ENCODE measurements around the gene NELL1.

- TF ChIP-seq GATA3 (IDR thresholded peaks at IDR 0.05; ENCODE audit: low read depth, low read length) (no peak), GATA2 (IDR thresholded peaks at IDR 0.05; ENCODE audit: low read depth, low read length) (no peak)
These were observed 733.7 kb downstream of the NELL1 start for GRCh38 chr11:21403069-21403468.
